ENCODE data around the gene MYL7. TPM values are rescaled to one million over a fixed set of nuclear protein-coding genes. Genes with fewer than 3 reads are reported as not detected.

MYL7 gene
- polyA plus RNA-seq, 1 of the 3 experiments (the other 2 are of a cell fraction): not detected

- peak overlapping the region; percentile 51 to 66 for H3K4me3 ChIP-seq (ENCODE audit: low read depth in 2 of 2, low read length in 1 of 2)
- no peaks in the 10 kb centered on the region for H3K27me3 ChIP-seq (ENCODE audit: insufficient read depth)
- no peak overlapping the region for H2AFZ ChIP-seq (ENCODE audit: low read depth)
- H3K9me2 ChIP-seq: no peaks in the 10 kb centered on the region
- peaks cover 15 to 44% of the 10 kb centered on the region in 2 experiments for H3K36me3 ChIP-seq (replicated peaks in 1 of 2; ENCODE audit: control insufficient read depth in 1 of 2, insufficient read depth in 2 of 2, low read length in 1 of 2)
- ChIA-PET CTCF (interaction anchor here (0.6 to 2.8 kb wide), 5 partner anchors 9 to 56 kb away, joined by 3 to 12 read pairs (median 5); partner anchors contain the start of gene POLD2), POLR2A (interaction anchor here (1.2 to 2.2 kb wide), 4 partner anchors 10 to 40 kb away, joined by 4 to 9 read pairs (median 4); partner anchors contain the start of genes PGAM2 and POLD2)
- no peaks in the 10 kb centered on the region for H4K20me1 ChIP-seq (ENCODE audit: insufficient read depth)
- peak overlapping the region; percentile 1 to 67; a peak in 3 of 4 replicates for H3K27ac ChIP-seq (ENCODE audit: low read depth in 2 of 2, low read length in 1 of 2)
- H3F3A ChIP-seq (replicated peaks; ENCODE audit: insufficient read depth): peaks cover 28% of the 10 kb centered on the region
- peaks cover 41% of the 10 kb centered on the region for H3K79me2 ChIP-seq (ENCODE audit: insufficient read depth)
- WGBS (ENCODE audit: low lambda C conversion rate): 86% methylated on average over 2 of the region's 2 CpGs
- peak overlapping the region; percentile 76 for H3K4me2 ChIP-seq
- H3K9ac ChIP-seq: peak overlapping the region; percentile 80
- peaks cover 29 to 31% of the 10 kb centered on the region in 2 experiments; a peak in 2 of 4 replicates for H3K4me1 ChIP-seq (ENCODE audit: control insufficient read depth in 1 of 2, insufficient read depth in 2 of 2, low read depth in 1 of 2, low read length in 1 of 2)
- no peak for TF ChIP-seq IRF3 (IDR thresholded peaks at IDR 0.05; ENCODE audit: low read depth, low read length)
- TF ChIP-seq FOXJ3 (CRISPR knock-in tag; IDR thresholded peaks at IDR 0.05): no peak
- no peak for TF ChIP-seq ZBTB33 (IDR thresholded peaks at IDR 0.05; ENCODE audit: borderline replicate concordance, low read depth)
- TF ChIP-seq USF1 (IDR thresholded peaks at IDR 0.05; ENCODE audit: borderline replicate concordance, low read depth): no peak
- TF ChIP-seq NRF1 (IDR thresholded peaks at IDR 0.05; ENCODE audit: low read depth, low read length): no peak
- TF ChIP-seq RXRA (IDR thresholded peaks at IDR 0.05; ENCODE audit: borderline replicate concordance, low read depth): no peak
- no peak for TF ChIP-seq MEF2A (IDR thresholded peaks at IDR 0.05; ENCODE audit: borderline replicate concordance, low read depth)
- no peak for TF ChIP-seq REST (IDR thresholded peaks at IDR 0.05; ENCODE audit: low read depth, low read length)
- no peak for TF ChIP-seq TCF12 (IDR thresholded peaks at IDR 0.05)
- no peak for TF ChIP-seq ELF1 (IDR thresholded peaks at IDR 0.05)
- no peak for TF ChIP-seq MAX (IDR thresholded peaks at IDR 0.05; ENCODE audit: low read depth)
- no peak for TF ChIP-seq TEAD4 (IDR thresholded peaks at IDR 0.05; ENCODE audit: borderline replicate concordance, insufficient read depth)
- TF ChIP-seq CTCF (IDR thresholded peaks at IDR 0.05): no peak
- no peak for TF ChIP-seq USF2 (IDR thresholded peaks at IDR 0.05; ENCODE audit: borderline replicate concordance, low read depth, low read length)
- no peak for TF ChIP-seq CHD2 (IDR thresholded peaks at IDR 0.05; ENCODE audit: low read length, partially characterized antibody)
- TF ChIP-seq POLR2AphosphoS5 (IDR thresholded peaks at IDR 0.05; ENCODE audit: low read depth, low read length): no peak
- no peak for TF ChIP-seq RCOR1 (IDR thresholded peaks at IDR 0.05; ENCODE audit: low read length)
- TF ChIP-seq EP300 (IDR thresholded peaks at IDR 0.05; ENCODE audit: borderline replicate concordance in 1 of 2, low read depth in 1 of 2, low read length in 1 of 2): no peak
- no peak for TF ChIP-seq GABPA (IDR thresholded peaks at IDR 0.05; ENCODE audit: low read depth)
- H3K9me3 ChIP-seq: no peaks in the 10 kb centered on the region
- peak; percentile 37 for DNase-seq
These were observed 35.3 kb downstream of the MYL7 start for GRCh38 chr7:44105832-44106231.
